TTC549 (cell line): ENCODE results near the gene E2F2.

Experiments
- FAIRE-seq: peaks from 2 replicates; lab custom pipeline; 2012; peaks lifted over from hg19 to GRCh38; lab: Jason Lieb, UNC

The E2F2 gene

DNA sequence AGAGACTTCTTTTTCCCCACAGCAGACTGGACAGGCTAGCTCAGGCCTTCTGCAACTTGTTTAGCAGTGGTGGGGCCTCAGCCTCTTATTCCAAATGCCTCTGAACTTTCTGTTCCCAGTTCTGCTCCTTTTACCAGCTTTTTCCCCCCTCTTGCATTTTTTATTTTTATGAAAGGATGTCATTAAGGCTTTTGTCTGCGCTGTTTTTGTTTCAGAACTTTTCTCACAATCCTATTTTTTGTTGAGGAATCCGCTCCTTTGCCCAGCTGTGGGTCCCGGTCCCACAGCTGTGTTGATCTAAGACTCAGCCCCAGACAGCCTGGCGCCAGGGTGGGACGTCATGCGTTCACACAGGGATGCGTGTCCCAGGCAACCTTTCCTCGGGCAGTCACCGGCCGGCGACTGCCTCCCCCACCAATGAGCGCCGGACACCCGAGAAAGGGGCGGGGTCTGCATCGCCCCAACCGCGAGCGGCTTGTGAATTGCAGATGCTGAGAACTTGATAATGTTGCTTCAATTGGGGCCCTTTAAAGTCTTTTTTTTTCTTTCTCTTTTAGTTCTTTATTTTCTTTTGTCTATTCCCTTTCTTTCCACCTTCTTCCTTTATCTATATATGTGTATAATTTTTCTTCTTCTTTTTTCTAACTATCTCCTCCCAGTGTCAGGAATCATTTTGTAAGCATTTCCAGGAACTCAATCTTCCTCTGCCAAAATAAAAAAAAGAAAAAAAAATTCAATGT is 31.3 kb upstream of the E2F2 start:
- peak; percentile 94 for FAIRE-seq

- no peak for FAIRE-seq
Measured at GRCh38 chr1:23561813-23562100, 30.7 kb upstream of the E2F2 start.

- no peak for FAIRE-seq
Measured at GRCh38 chr1:23561076-23561812, 30.2 kb upstream of the E2F2 start.

GRCh38 chr1:23559985-23560741 is 29.1 kb upstream of the E2F2 start:
- FAIRE-seq, result no peak

GRCh38 chr1:23559136-23559984 is 28.3 kb upstream of the E2F2 start, which contains the start of gene ID3:
Gene ID3, minus strand, starts transcription at chr1:23559501. Its CDS starts 75 bp downstream, at chr1:23559426.
- FAIRE-seq, result peak; percentile 85

DNA sequence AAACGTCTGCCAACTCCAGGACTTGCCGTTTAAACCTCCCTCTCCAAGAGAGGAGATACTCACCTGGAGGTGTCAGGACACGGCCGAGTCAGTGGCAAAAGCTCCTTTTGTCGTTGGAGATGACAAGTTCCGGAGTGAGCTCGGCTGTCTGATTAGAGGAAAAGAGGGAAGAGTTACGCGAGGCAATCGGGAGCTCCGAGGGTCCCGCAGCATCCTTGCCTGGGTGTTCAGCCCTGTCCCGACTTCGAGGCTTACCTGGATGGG is 27.8 kb upstream of the E2F2 start:
- FAIRE-seq, result no peak

GRCh38 chr1:23558140-23558871 is 27.3 kb upstream of the E2F2 start:
- FAIRE-seq, result no peak

DNA sequence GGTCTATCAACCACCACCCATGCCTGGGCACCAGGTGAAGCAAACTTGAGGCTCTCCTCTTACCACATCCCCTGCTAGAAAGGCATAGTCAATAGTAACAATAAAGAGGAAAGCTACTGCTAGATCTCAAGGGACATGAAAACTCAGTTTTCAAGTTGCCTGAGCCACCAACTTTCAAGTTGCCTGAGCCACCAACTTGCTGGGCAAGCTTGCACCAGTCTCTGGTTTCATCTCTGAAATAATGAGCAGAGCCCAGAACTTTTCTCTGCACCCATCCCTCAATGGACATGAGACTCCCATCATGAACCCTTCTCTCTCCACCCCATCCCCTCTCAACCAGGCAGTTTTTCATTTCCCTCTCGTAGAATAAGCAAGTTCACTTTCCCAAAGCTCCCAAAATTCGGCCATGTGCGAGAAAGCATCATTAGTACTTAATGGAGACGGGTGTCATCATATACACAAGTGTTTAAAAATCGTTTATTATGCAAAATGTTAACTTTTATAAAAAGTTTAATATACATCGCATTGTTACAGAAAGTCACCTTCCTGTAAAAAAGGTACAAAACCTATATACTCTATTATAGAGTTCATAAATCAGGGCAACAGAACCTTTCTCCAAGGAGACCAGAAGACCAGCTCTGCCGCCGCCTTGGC is 26.6 kb upstream of the E2F2 start:
- FAIRE-seq, result no peak

DNA sequence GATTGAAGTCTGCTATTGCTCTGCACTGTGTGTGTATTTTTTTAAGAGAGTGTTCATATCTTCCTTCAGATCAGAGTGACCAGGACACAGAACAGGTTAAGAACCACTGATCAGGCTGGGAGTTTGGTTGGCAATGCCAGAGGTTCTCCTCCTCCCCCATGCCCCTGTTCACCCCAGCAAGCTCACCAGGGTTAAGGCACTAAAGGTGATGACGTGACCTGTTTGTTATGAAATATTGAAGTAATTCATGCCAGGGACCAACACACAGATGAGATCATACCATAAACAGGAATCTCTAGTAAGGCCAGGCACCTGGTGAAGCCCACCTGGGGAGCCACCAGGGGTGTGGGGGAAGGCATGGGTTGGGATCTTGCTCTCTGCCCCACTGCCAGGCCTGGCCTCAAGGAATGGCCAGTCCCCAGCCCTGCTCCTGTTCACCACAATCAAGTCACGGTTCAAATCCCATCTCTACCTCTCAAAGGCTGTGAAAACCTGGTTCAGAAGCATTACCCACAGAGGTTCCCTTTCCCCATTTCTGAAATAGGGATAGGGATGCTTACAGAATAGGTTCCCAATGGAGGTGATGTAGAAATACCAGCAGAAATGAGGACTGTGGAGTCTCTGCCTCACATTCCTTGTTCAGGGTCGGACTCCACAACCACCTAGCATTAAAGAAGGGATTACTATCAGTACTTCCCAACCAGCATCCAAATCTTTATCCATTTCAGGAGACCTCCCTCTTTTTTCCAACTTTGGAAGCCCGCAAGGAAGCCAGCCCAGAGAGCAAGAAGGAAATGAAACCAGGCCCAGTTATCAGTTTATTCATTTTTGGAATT is 25.8 kb upstream of the E2F2 start:
- no peak for FAIRE-seq

- no peak for FAIRE-seq
Measured at GRCh38 chr1:23555986-23556634, 25.1 kb upstream of the E2F2 start.

DNA sequence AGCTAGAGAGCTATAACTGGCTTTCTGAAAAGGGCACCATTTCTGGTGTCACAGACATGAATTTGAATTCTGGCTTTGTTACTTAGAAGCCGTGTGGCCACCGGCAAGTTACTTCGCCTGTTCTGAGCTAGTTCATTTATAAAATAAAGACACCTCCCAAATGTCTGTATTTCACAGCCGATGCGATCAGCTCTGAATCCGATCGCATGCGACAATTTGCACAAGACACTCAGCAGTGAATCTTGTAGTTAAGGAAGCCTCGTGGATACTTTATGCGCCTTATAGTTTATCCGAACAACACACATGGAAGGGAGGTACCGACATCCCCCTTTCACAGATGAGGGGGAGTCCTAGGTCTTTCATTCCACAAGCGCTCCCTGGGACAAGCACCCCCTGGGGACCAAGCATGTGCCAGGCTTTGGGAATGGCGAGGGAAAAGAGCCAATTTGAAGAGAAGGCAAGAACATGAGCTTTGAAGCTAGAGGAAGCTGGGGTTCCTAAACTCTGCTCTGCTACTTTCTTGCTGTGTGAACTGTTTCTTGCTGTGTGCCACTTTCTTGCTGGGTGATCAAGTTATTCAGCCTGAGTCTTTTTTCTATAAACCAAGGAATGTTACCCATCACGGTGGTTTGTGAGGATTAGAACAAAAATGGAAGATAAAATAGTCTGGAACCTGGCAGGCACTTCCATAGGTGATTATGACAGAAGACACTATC is 24.4 kb upstream of the E2F2 start:
- FAIRE-seq, result no peak

DNA sequence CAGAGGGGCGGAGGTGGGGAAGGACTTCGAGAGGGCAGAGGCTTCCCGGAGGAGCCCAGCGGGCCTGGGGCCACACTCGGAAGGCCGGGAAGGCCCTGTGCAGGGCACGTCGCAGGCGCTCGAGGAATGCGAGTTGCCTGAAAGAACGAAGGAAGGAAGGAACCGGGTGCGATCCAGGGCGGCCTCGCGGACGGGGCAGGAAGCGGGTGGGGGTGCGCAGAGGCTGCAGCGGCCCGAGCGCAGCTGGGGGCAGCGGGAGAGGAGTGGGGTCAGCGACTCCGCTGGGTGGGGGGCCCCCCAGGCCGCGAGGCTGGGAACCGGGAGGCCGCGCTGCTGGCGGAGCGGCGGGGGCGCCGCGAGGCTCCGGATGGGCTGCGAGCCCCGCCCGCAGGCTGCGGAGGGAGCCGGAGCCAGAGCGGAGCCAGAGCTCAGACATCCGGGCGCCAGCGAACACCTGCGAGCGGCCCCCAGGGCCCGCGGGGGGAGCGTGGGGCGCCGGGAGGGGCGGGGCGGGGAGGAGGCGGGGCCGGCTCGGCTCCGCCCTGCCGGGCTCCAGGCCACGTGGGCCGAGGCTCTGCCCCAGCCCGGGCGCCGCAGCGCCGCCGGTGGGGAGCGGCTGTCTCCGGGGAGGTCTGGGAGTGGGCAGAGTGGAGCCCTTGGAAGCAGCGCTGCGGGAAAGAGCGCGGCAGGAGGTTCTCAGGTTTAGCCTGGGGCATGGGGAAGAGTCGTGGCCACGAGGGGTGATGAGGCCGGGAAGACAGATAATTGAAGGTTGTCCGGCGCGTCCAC is 23.6 kb upstream of the E2F2 start:
- no peak for FAIRE-seq

GRCh38 chr1:23554127-23554480 is 23.1 kb upstream of the E2F2 start:
- no peak for FAIRE-seq

- no peak for FAIRE-seq
Measured at GRCh38 chr1:23553231-23554126, 22.4 kb upstream of the E2F2 start.

DNA sequence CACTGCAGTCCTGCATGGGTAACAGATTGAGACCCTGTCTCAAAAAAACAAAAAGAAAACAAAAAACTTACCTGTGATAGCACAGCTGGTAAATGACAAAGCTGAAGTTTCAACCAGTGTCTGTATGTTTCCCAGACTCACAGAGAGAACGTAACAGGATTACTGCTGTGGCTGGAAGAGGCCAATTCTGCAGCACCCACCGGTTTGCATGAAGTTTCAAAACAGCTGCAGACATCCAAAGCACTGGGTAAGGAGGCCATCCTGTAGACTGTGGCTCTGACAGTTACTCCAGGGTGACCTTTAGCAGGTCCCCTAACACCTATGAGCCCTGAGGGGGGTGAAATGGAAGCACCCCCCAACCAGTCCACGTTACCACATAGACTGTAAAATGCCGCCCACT is 20.8 kb upstream of the E2F2 start:
- no peak for FAIRE-seq

DNA sequence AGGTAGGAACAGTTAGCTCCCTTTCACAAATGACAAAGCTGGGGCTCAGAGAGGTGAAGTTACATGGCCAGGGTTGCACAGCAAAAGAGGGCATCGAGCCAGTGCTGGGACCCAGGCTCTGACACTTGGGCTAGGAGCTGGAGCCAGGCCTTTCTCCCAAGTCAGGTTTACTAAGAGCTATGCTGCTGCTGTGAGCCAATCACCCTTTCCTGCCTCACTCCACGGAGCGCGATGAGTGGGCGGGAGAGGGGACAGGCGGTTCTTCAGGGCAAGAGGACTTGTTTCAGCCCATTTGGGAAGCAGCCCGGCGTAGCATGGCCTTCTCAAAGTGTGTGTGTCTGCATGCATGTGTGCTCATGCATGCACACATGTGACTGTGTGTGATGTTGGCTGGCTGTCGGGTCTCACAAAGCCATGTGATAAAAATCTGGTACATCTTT is 17.7 kb upstream of the E2F2 start:
- no peak for FAIRE-seq

- no peak for FAIRE-seq
Measured at GRCh38 chr1:23546897-23547584, 16.0 kb upstream of the E2F2 start.
